Transverse colon (tissue), 4 donors: Measurements from ENCODE around the gene C5orf22. TPM values are rescaled to one million over a fixed set of nuclear protein-coding genes. Genes with fewer than 3 reads are reported as not detected.
"Not testable (repeated sequence)": the region's sequence is repeated elsewhere in the genome, so short reads cannot be mapped to it uniquely, and the experiment has no call there.

Experiments
- DNase-seq: peaks from one replicate; pipeline ENCODE4 v3.0.0-alpha.2; 2019
- H3K27ac ChIP-seq, 4 donors: fragments of 200-600 bp; sonication (generic); 2 replicates each; pipeline ENCODE4 v1.5.1; 2016 to 2018; ENCODE audit warnings: inconsistent platforms in 4 of 4
- H3K27me3 ChIP-seq: fragments of 200-600 bp; sonication (generic); 2 replicates; pipeline ENCODE4 v1.5.1; 2017; ENCODE audit warnings: inconsistent platforms
- H3K36me3 ChIP-seq, 4 donors: fragments of 200-600 bp; sonication (generic); 2 replicates each; pipeline ENCODE4 v1.5.1; 2017 to 2019; ENCODE audit warnings: inconsistent platforms in 4 of 4
- H3K4me1 ChIP-seq, 4 donors: fragments of 200-600 bp; sonication (generic); 2 replicates each; pipeline ENCODE4 v1.5.1; 2017 to 2020; ENCODE audit warnings: inconsistent platforms in 4 of 4
- H3K4me3 ChIP-seq, 4 donors: fragments of 200-600 bp; sonication (generic); 1 replicate in 1 of 4; 2 replicates in 3 of 4; pipeline versions ENCODE4 v1.5.1 to v1.6.1; 2017 to 2019; ENCODE audit warnings: inconsistent platforms in 4 of 4
- H3K9me3 ChIP-seq, 2 donors: fragments of 200-600 bp; sonication (generic); 2 replicates each; pipeline ENCODE4 v1.5.1; 2017 to 2019; ENCODE audit warnings: inconsistent platforms in 2 of 2
- CTCF ChIP-seq, 5 experiments: fragments of 200-600 bp in 3 of 5; fragments of 450-650 bp in 2 of 5; sonication (generic) in 3 of 5; IDR thresholded peaks; 1 replicate in 2 of 5; 2 replicates in 3 of 5; pipeline ENCODE4 v1.5.1; 2016 to 2017; ENCODE audit warnings: antibody characterized with exemption in 5 of 5, inconsistent platforms in 3 of 5, mild to moderate bottlenecking in 2 of 5, moderate library complexity in 1 of 5
- EP300 ChIP-seq: sonication (generic); formaldehyde crosslinking; IDR thresholded peaks from one replicate; pipeline ENCODE4 v1.6.1; 2017; ENCODE audit warnings: antibody characterized with exemption, low read depth
- POLR2A ChIP-seq: fragments of 450-650 bp; IDR thresholded peaks from one replicate; pipeline ENCODE4 v1.6.1; 2016; ENCODE audit warnings: antibody characterized with exemption, mild to moderate bottlenecking, moderate library complexity
- POLR2AphosphoS5 ChIP-seq, 3 donors: sonication (generic); formaldehyde crosslinking; IDR thresholded peaks; one replicate each; pipeline ENCODE4 v1.6.1; 2016; ENCODE audit warnings: antibody characterized with exemption in 3 of 3
- WGBS, 2 donors: methylation state at CpG; one replicate each; pipeline ENCODE4 v1.1.5; 2018; ENCODE audit warnings: low coverage in 1 of 2; 5-methylcytosine and 5-hydroxymethylcytosine counted together
- in situ Hi-C, 4 donors: fragments of 200-750 bp; cut with MboI; loops; one replicate each; pipeline versions ENCODE4 v1.15.0 to v1.15.1; 2017; ENCODE audit warnings: low sequenced_read_pairs in 3 of 4, low pct_ligation_motif_present in 1 of 4, low pct_unique_long_range_greater_than_20kb in 1 of 4
- intact Hi-C: fragments of 100-400 bp; cut with DNase I; formaldehyde crosslinking; loops from one replicate; pipeline ENCODE4 v1.15.1; 2023; ENCODE audit warnings: low total_unique reads
- total RNA-seq, 4 donors: library from RNA; depleted of rRNA; stranded (reverse); fragments of >200 nt; gene quantifications; one replicate each; pipeline ENCODE4 v1.1.0, GENCODE V29; 2016

Gene C5orf22
- total RNA-seq, 4 donors from 2014 or later, result 8.8 to 26.9 (median 18.5) TPM

GRCh38 chr5:31534527-31535046 is 2.5 kb downstream of the C5orf22 start:
- no peaks in the 10 kb centered on the region for H3K27me3 ChIP-seq
- H3K4me1 ChIP-seq, result peaks cover 18 to 31% (median 22%) of the 10 kb centered on the region in 4 donors
- H3K9me3 ChIP-seq, result no peaks in the 10 kb centered on the region
- DNase-seq, result no peak
- WGBS, 2 donors, result 85 to 91% methylated on average over 1 of the region's 1 CpG
- no peak overlapping the region for H3K27ac ChIP-seq
- in situ Hi-C loops, result no loop called here
- intact Hi-C loops, result no loop called here
- TF ChIP-seq POLR2AphosphoS5 (IDR thresholded peaks at IDR 0.05) (no peak), CTCF (IDR thresholded peaks at IDR 0.05) (no peak), EP300 (no peak), POLR2A (no peak)
- no peak overlapping the region for H3K4me3 ChIP-seq
- peaks cover 0 to 37% (median 15%) of the 10 kb centered on the region in 4 donors for H3K36me3 ChIP-seq

GRCh38 chr5:31536873-31537272 is 4.8 kb downstream of the C5orf22 start:
- peaks cover 0 to 57% (median 25%) of the 10 kb centered on the region in 4 donors for H3K36me3 ChIP-seq
- TF ChIP-seq POLR2A (no peak), POLR2AphosphoS5 (IDR thresholded peaks at IDR 0.05) (no peak), CTCF (IDR thresholded peaks at IDR 0.05) (no peak), EP300 (no peak)
- no peaks in the 10 kb centered on the region for H3K9me3 ChIP-seq
- in situ Hi-C loops, result no loop called here
- H3K27me3 ChIP-seq, result no peaks in the 10 kb centered on the region
- peaks cover 9 to 14% (median 13%) of the 10 kb centered on the region in 4 donors for H3K4me1 ChIP-seq
- intact Hi-C loops, result no loop called here
- no peak for DNase-seq
- 83 to 91% methylated on average over 3 of the region's 3 CpGs for WGBS, 2 donors
- no peak overlapping the region for H3K27ac ChIP-seq
- no peak overlapping the region for H3K4me3 ChIP-seq

- TF ChIP-seq POLR2AphosphoS5 (IDR thresholded peaks at IDR 0.05) (no peak), EP300 (no peak), CTCF (IDR thresholded peaks at IDR 0.05) (no peak), POLR2A (no peak)
- H3K27ac ChIP-seq, result no peak overlapping the region
- intact Hi-C loops, result no loop called here
- in situ Hi-C loops, result no loop called here
- no peak for DNase-seq
- H3K4me3 ChIP-seq, result no peak overlapping the region
- peaks cover 9 to 14% (median 13%) of the 10 kb centered on the region in 4 donors for H3K4me1 ChIP-seq
- H3K27me3 ChIP-seq, result no peaks in the 10 kb centered on the region
- no peaks in the 10 kb centered on the region for H3K9me3 ChIP-seq
- H3K36me3 ChIP-seq, result peaks cover 0 to 61% (median 27%) of the 10 kb centered on the region in 4 donors
Observed at GRCh38 chr5:31537349-31537748, 5.2 kb downstream of the C5orf22 start.

- Histone ChIP-seq H3K36me3 (peaks cover 0 to 61% (median 29%) of the 10 kb centered on the region in 4 donors), H3K9me3 (no peaks in the 10 kb centered on the region), H3K4me1 (peaks cover 9 to 13% (median 12%) of the 10 kb centered on the region in 4 donors), H3K27me3 (no peaks in the 10 kb centered on the region), H3K27ac (no peak overlapping the region), H3K4me3 (no peak overlapping the region)
- intact Hi-C loops (no loop called here), in situ Hi-C loops (no loop called here)
- TF ChIP-seq EP300 (no peak), POLR2A (no peak), CTCF (IDR thresholded peaks at IDR 0.05) (no peak), POLR2AphosphoS5 (IDR thresholded peaks at IDR 0.05) (no peak)
- 74 to 77% methylated on average over 3 to 4 of the region's 4 CpGs for WGBS, 2 donors
- no peak for DNase-seq
Observed at GRCh38 chr5:31537851-31538250, 5.8 kb downstream of the C5orf22 start.

- H3K27ac ChIP-seq, intact Hi-C loops, in situ Hi-C loops, H3K4me3 ChIP-seq, DNase-seq, H3K4me1 ChIP-seq, H3K27me3 ChIP-seq, H3K9me3 ChIP-seq: not testable (repeated sequence)
- H3K36me3 ChIP-seq, result peaks cover 0 to 69% (median 24%) of the 10 kb centered on the region in 4 donors
- 95 to 100% methylated on average over 1 to 2 of the region's 2 CpGs for WGBS, 2 donors
Observed at GRCh38 chr5:31549114-31549513, 17.0 kb downstream of the C5orf22 start.
